HG03280 (cell line): ENCODE results near the gene DENND2A.
"Not testable (repeated sequence)": the region's sequence is repeated elsewhere in the genome, so short reads cannot be mapped to it uniquely, and the experiment has no call there.

Source experiments
- ATAC-seq: cut with Tn5 transposase; IDR thresholded peaks from one replicate; pipeline ENCODE4 v1.9.1; 2021; ENCODE audit warnings: mild to moderate bottlenecking, moderate library complexity; ENCODE audit not compliant: unreplicated experiment

The DENND2A gene

GRCh38 chr7:140674356-140674800 lies 33.8 kb upstream of the DENND2A start:
- peak; percentile 29 for ATAC-seq

GRCh38 chr7:140673774-140674155 lies 33.2 kb upstream of the DENND2A start:
- ATAC-seq, result no peak

- ATAC-seq, result peak; percentile 48
Measured at GRCh38 chr7:140673063-140673773, 32.6 kb upstream of the DENND2A start.

GRCh38 chr7:140672382-140673062 lies 31.9 kb upstream of the DENND2A start, which contains the start of gene ADCK2:
Gene ADCK2, plus strand, starts transcription at chr7:140672945. Its CDS starts 386 bp downstream, at chr7:140673331.
- ATAC-seq, result peak; percentile 52

GRCh38 chr7:140671966-140672365 lies 31.4 kb upstream of the DENND2A start:
- ATAC-seq, result no peak

GRCh38 chr7:140670343-140670935 lies 29.8 kb upstream of the DENND2A start:
- no peak for ATAC-seq

GRCh38 chr7:140669862-140670261 lies 29.2 kb upstream of the DENND2A start:
- ATAC-seq, result not testable (repeated sequence)

- no peak for ATAC-seq
Measured at GRCh38 chr7:140669352-140669751, 28.7 kb upstream of the DENND2A start.

GRCh38 chr7:140668641-140669040 lies 28.0 kb upstream of the DENND2A start:
- no peak for ATAC-seq

- no peak for ATAC-seq
Measured at GRCh38 chr7:140667476-140667875, 26.9 kb upstream of the DENND2A start.

GRCh38 chr7:140662938-140663337 lies 22.3 kb upstream of the DENND2A start:
- not testable (repeated sequence) for ATAC-seq

GRCh38 chr7:140661124-140661523 lies 20.5 kb upstream of the DENND2A start:
- ATAC-seq, result no peak

- ATAC-seq, result no peak
Measured at GRCh38 chr7:140659856-140660255, 19.2 kb upstream of the DENND2A start.

GRCh38 chr7:140657891-140658290 lies 17.3 kb upstream of the DENND2A start:
- ATAC-seq, result no peak

GRCh38 chr7:140656548-140657515 lies 16.2 kb upstream of the DENND2A start:
- peak; percentile 84 for ATAC-seq

GRCh38 chr7:140655511-140656408 lies 15.1 kb upstream of the DENND2A start:
- no peak for ATAC-seq

- no peak for ATAC-seq
Measured at GRCh38 chr7:140654661-140655060, 14.0 kb upstream of the DENND2A start.

GRCh38 chr7:140654109-140654387 lies 13.4 kb upstream of the DENND2A start:
- no peak for ATAC-seq

GRCh38 chr7:140653319-140654108 lies 12.9 kb upstream of the DENND2A start:
- no peak for ATAC-seq
